OCI-LY3 (cell line): ENCODE results near the gene TMEM178A.

ENCODE experiments used
- EZH2phosphoT487 ChIP-seq: fragments of 200-600 bp; shearing (Covaris generic); IDR thresholded peaks from 2 replicates; pipeline ENCODE4 v1.6.1; 2018; ENCODE audit warnings: antibody characterized with exemption, mixed run types, low read depth
- TF ChIP-seq, protein P1 (sequence below): fragments of 200-600, 300-600 bp; sonication (generic); IDR thresholded peaks from 2 replicates; pipeline ENCODE4 v1.5.1; 2014; ENCODE audit warnings: antibody characterized with exemption, low read length, low read depth

- TF ChIP-seq, protein P1, sequence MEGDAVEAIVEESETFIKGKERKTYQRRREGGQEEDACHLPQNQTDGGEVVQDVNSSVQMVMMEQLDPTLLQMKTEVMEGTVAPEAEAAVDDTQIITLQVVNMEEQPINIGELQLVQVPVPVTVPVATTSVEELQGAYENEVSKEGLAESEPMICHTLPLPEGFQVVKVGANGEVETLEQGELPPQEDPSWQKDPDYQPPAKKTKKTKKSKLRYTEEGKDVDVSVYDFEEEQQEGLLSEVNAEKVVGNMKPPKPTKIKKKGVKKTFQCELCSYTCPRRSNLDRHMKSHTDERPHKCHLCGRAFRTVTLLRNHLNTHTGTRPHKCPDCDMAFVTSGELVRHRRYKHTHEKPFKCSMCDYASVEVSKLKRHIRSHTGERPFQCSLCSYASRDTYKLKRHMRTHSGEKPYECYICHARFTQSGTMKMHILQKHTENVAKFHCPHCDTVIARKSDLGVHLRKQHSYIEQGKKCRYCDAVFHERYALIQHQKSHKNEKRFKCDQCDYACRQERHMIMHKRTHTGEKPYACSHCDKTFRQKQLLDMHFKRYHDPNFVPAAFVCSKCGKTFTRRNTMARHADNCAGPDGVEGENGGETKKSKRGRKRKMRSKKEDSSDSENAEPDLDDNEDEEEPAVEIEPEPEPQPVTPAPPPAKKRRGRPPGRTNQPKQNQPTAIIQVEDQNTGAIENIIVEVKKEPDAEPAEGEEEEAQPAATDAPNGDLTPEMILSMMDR = no peak
- no peak for TF ChIP-seq EZH2phosphoT487
These were observed 42.3 kb downstream of the TMEM178A start for GRCh38 chr2:39708003-39708402.
